Measurements from ENCODE around the gene CEL. TPM values are rescaled to one million over a fixed set of nuclear protein-coding genes. Genes with fewer than 3 reads are reported as not detected.
A peak's percentile ranks its signal among the peaks of the same experiment; 100 is the strongest.

CEL gene
- total and polyA plus RNA-seq, 4 donors: 0.66 to 6.3 (median 0.86) TPM

DNA sequence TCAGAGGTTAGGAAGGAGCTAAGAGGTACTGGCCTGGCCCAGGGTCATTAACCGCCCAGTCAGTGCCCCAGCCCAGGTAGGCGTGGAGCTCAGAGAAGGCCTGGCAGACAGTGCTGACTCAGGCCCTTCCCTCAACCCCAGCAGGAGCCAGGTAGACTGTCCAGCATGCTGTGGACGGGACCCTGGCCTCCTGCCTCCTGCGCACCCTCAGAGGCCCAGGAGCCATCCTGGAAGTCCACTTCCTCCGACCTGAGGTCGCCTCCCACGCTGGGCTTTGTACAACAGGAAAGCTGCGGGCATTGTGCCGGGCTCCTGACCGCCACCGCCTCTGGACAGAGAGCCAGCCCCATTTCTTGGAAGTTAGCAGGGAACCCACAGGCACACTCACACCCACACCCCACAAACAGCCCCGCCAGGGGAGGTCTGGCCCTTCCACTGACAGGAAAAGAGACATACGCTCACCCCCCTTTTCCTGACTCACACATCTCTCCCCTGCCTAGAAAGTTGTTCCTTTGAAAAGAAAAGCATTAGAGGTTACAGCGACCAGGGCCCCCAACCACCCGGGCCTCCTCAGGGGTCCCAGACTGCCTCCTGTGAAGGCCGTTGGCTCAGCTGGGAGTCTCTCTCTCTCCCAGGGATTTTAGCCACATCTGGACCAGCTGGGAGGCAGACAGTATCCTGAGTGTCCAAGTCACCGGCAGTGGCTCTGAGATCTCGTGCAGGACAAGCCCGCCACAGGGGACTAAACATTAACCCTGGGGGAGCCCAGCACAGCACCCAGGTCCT is 51.6 kb downstream of the CEL start:
- WGBS, 2 donors: 42 to 50% methylated on average over 19 of the region's 19 CpGs
- TF ChIP-seq, protein P1, sequence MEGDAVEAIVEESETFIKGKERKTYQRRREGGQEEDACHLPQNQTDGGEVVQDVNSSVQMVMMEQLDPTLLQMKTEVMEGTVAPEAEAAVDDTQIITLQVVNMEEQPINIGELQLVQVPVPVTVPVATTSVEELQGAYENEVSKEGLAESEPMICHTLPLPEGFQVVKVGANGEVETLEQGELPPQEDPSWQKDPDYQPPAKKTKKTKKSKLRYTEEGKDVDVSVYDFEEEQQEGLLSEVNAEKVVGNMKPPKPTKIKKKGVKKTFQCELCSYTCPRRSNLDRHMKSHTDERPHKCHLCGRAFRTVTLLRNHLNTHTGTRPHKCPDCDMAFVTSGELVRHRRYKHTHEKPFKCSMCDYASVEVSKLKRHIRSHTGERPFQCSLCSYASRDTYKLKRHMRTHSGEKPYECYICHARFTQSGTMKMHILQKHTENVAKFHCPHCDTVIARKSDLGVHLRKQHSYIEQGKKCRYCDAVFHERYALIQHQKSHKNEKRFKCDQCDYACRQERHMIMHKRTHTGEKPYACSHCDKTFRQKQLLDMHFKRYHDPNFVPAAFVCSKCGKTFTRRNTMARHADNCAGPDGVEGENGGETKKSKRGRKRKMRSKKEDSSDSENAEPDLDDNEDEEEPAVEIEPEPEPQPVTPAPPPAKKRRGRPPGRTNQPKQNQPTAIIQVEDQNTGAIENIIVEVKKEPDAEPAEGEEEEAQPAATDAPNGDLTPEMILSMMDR (IDR thresholded peaks at IDR 0.05; ENCODE audit: control extremely low read depth, extremely low read depth): no peak
- Histone ChIP-seq H3K27ac (ENCODE audit: low read depth in 1 of 2, low read length in 1 of 2) (peak overlapping the region; percentile 66 to 85), H3K4me3 (no peak overlapping the region), H3K27me3 (ENCODE audit: control insufficient read depth in 3 of 3, insufficient read depth in 3 of 3, low read length in 2 of 3) (no peaks in the 10 kb centered on the region), H3K9ac (ENCODE audit: insufficient read depth in 1 of 2, low read length in 2 of 2) (no peak overlapping the region), H3K4me1 (ENCODE audit: control insufficient read depth in 5 of 5, insufficient read depth in 5 of 5, low read length in 5 of 5) (peaks cover 5 to 57% (median 15%) of the 10 kb centered on the region in 5 donors), H3K36me3 (ENCODE audit: control insufficient read depth in 4 of 4, insufficient read depth in 4 of 4, low read length in 4 of 4) (peaks cover 0 to 21% (median 9%) of the 10 kb centered on the region in 4 donors), H3K9me3 (ENCODE audit: control insufficient read depth in 4 of 4, insufficient read depth in 3 of 4, low read length in 3 of 4) (no peaks in the 10 kb centered on the region)
- ATAC-seq (ENCODE audit: insufficient read depth, low FRiP score) (peak; percentile 47), DNase-seq (no peak)

DNA sequence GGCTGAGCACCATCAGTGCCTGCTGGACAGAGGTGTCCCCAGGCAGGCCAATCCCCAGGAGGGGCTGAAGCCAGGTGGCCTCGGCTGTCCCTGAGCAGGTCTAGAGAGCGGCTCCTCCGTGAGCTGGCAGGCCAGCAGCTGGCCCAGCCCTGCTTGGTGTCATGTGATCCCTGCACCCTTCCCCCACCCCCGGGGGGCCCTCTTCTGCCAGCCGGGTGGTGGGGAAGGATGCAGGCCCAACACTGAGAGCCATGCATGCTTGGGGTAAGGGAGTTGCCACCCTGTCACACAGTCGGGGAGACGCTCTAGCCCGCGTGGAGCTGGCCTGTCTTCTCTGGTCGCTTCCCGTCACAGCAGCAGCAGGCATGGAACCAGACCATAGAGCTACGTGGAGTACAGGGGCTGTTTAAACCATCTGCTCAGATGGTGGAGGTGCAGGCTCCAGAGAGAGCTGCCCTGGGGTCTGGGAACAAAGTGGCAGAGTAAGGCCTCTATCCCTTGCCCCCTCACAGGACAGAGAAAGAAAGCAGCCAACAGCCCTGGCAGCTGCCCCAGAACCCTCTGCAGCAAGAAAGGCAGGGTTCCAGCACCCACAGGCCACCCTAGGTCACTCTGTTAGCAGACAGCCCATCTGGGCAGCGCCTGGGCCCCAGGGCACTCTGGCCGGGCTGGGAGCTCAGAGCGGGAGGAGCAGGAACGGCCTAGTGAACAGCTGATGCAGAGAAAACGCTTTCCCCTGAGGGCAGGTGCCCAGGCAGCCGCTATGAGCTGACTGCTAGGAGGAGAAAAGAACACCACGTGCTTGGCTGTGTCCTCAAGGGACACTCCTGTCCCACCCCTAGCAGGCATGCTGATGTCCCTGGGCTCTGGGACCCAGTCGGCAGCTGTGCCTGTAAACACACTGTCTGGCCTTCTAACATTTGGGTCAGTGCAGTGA is 52.4 kb downstream of the CEL start:
- no peak for ATAC-seq (ENCODE audit: insufficient read depth, low FRiP score)

DNA sequence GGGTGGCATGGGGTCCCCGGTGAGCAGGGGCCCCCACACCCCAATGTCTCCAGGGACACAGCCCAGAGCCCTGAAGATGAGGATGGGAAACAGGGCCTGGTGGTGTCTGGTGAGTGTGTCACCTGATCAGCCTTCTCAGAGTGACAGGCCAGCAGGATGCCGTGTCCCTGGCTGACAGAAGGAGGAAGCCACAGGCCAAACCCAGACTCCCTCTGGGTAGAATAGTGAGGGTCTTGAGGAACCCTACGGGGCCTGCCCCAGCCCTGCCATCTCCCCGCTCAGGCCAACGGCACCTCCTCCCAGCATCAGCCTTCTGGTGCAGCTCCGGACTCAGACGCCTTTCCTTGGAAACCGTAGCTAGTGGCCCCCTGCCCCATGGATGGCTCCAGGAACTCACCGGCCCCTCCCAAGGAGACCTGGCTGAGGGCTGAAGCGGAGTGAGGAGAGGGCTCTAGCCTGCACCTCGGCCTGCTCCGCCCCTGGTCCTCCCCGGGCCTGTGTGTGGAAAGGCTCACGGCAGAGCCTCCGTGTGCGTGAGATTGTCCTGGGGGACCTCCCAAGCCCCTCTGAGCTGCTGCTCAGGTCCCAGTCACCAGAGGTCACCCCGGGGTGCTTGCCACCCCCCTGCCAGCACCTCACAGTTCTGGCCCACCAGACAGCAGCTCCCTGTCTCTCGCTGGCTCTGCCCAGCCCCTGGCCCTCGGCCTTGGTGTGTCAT is 53.3 kb downstream of the CEL start:
- TF ChIP-seq, protein P1 (IDR thresholded peaks at IDR 0.05; ENCODE audit: control extremely low read depth, extremely low read depth): no peak
- peaks cover 10 to 63% (median 24%) of the 10 kb centered on the region in 5 donors for H3K4me1 ChIP-seq (ENCODE audit: control insufficient read depth in 5 of 5, insufficient read depth in 5 of 5, low read length in 5 of 5)
- WGBS, 2 donors: 75 to 80% methylated on average over 19 of the region's 19 CpGs
- H3K4me3 ChIP-seq: no peak overlapping the region
- DNase-seq (no peak), ATAC-seq (ENCODE audit: insufficient read depth, low FRiP score) (no peak)
- H3K36me3 ChIP-seq (ENCODE audit: control insufficient read depth in 4 of 4, insufficient read depth in 4 of 4, low read length in 4 of 4): peaks cover 0 to 7% (median 5%) of the 10 kb centered on the region in 4 donors
- no peaks in the 10 kb centered on the region for H3K9me3 ChIP-seq (ENCODE audit: control insufficient read depth in 4 of 4, insufficient read depth in 3 of 4, low read length in 3 of 4)
- H3K27me3 ChIP-seq (ENCODE audit: control insufficient read depth in 3 of 3, insufficient read depth in 3 of 3, low read length in 2 of 3): no peaks in the 10 kb centered on the region
- H3K27ac ChIP-seq (ENCODE audit: low read depth in 1 of 2, low read length in 1 of 2): peak overlapping the region; percentile 66 to 85
- H3K9ac ChIP-seq (ENCODE audit: insufficient read depth in 1 of 2, low read length in 2 of 2): no peak overlapping the region

More for the DNA sequence above, 52.4 kb downstream of the CEL start:
- no peak overlapping the region for H3K4me3 ChIP-seq
- no peak overlapping the region for H3K9ac ChIP-seq (ENCODE audit: insufficient read depth in 1 of 2, low read length in 2 of 2)
- H3K27me3 ChIP-seq (ENCODE audit: control insufficient read depth in 3 of 3, insufficient read depth in 3 of 3, low read length in 2 of 3): no peaks in the 10 kb centered on the region
- peaks cover 10 to 59% (median 23%) of the 10 kb centered on the region in 5 donors for H3K4me1 ChIP-seq (ENCODE audit: control insufficient read depth in 5 of 5, insufficient read depth in 5 of 5, low read length in 5 of 5)
- TF ChIP-seq, protein P1 (IDR thresholded peaks at IDR 0.05; ENCODE audit: control extremely low read depth, extremely low read depth): no peak
- peak overlapping the region; percentile 66 to 85 for H3K27ac ChIP-seq (ENCODE audit: low read depth in 1 of 2, low read length in 1 of 2)
- H3K9me3 ChIP-seq (ENCODE audit: control insufficient read depth in 4 of 4, insufficient read depth in 3 of 4, low read length in 3 of 4): no peaks in the 10 kb centered on the region
- peak in 2 of 3 donors; percentile 18 to 38 for DNase-seq
- WGBS, 2 donors: 36 to 38% methylated on average over 20 of the region's 20 CpGs
- peaks cover 0 to 12% (median 8%) of the 10 kb centered on the region in 4 donors for H3K36me3 ChIP-seq (ENCODE audit: control insufficient read depth in 4 of 4, insufficient read depth in 4 of 4, low read length in 4 of 4)

Measured in lung (tissue), 12 donors.